ENCODE results near the gene NHSL2.

GRCh38 chrX:72125331-72126047, 214.8 kb downstream of the NHSL2 start:
- no peak for TF ChIP-seq EZH2 (IDR thresholded peaks at IDR 0.05; ENCODE audit: insufficient read depth, low read length)
- TF ChIP-seq CTCF (IDR thresholded peaks at IDR 0.05; ENCODE audit: insufficient read depth, low read depth, low read length) = no peak
